Tibial nerve (tissue), 4 donors: Measurements from ENCODE around the gene ZSWIM9. TPM values are rescaled to one million over a fixed set of nuclear protein-coding genes. Genes with fewer than 3 reads are reported as not detected.

Source experiments
- DNase-seq, 2 donors: peaks; one replicate each; pipeline ENCODE4 v3.0.0-alpha.2; 2019; ENCODE audit warnings: low spot score in 2 of 2
- H3K27ac ChIP-seq, 4 donors: fragments of 200-600 bp; sonication (generic) in 3 of 4; one replicate each; pipeline ENCODE4 v1.5.1; 2017 to 2019; ENCODE audit warnings: mild to moderate bottlenecking in 1 of 4
- H3K27me3 ChIP-seq, 2 donors: fragments of 200-600 bp; sonication (generic) in 1 of 2; one replicate each; pipeline versions ENCODE4 v1.5.1 to v1.6.0; 2017 to 2019
- H3K36me3 ChIP-seq, 3 donors: fragments of 200-600 bp; sonication (generic); one replicate each; pipeline ENCODE4 v1.5.1; 2018 to 2019
- H3K4me1 ChIP-seq, 4 donors: fragments of 200-600 bp; sonication (generic) in 3 of 4; one replicate each; pipeline ENCODE4 v1.5.1; 2017 to 2019
- H3K4me3 ChIP-seq, 4 donors: fragments of 200-600 bp; sonication (generic) in 3 of 4; one replicate each; pipeline ENCODE4 v1.5.1; 2017 to 2019; ENCODE audit warnings: mild to moderate bottlenecking in 1 of 4, moderate library complexity in 1 of 4
- H3K9me3 ChIP-seq, 4 donors: fragments of 200-600 bp; sonication (generic) in 3 of 4; one replicate each; pipeline ENCODE4 v1.5.1; 2017 to 2019
- EP300 ChIP-seq, 2 donors: sonication (generic); formaldehyde crosslinking; IDR thresholded peaks; one replicate each; pipeline ENCODE4 v1.6.1; 2017; ENCODE audit warnings: antibody characterized with exemption in 2 of 2, mild to moderate bottlenecking in 1 of 2
- POLR2A ChIP-seq, 2 donors: fragments of 450-650 bp; IDR thresholded peaks; one replicate each; pipeline ENCODE4 v1.6.1; 2017; ENCODE audit warnings: antibody characterized with exemption in 2 of 2, mild to moderate bottlenecking in 2 of 2, moderate library complexity in 2 of 2
- WGBS, 2 donors: methylation state at CpG; one replicate each; pipeline ENCODE4 v1.1.5; 2018; 5-methylcytosine and 5-hydroxymethylcytosine counted together
- total RNA-seq, 4 donors: library from RNA; depleted of rRNA; stranded (reverse); fragments of >200 nt; gene quantifications; one replicate each; pipeline ENCODE4 v1.1.0, GENCODE V29; 2016
- TF ChIP-seq, protein P1 (sequence below), 5 experiments: fragments of 200-600 bp in 3 of 5; fragments of 450-650 bp in 2 of 5; sonication (generic) in 3 of 5; IDR thresholded peaks; one replicate each; pipeline ENCODE4 v1.5.1; 2016 to 2019; ENCODE audit warnings: antibody characterized with exemption in 5 of 5, mild to moderate bottlenecking in 3 of 5, moderate library complexity in 2 of 5

Gene ZSWIM9
- 1 to 10 TPM; 5.9 to 8.4 (median 6.8) TPM for total RNA-seq

- TF ChIP-seq EP300 (IDR thresholded peaks at IDR 0.05) (peak; percentile 83 to 98), POLR2A (IDR thresholded peaks at IDR 0.05) (no peak)
- TF ChIP-seq, protein P1, sequence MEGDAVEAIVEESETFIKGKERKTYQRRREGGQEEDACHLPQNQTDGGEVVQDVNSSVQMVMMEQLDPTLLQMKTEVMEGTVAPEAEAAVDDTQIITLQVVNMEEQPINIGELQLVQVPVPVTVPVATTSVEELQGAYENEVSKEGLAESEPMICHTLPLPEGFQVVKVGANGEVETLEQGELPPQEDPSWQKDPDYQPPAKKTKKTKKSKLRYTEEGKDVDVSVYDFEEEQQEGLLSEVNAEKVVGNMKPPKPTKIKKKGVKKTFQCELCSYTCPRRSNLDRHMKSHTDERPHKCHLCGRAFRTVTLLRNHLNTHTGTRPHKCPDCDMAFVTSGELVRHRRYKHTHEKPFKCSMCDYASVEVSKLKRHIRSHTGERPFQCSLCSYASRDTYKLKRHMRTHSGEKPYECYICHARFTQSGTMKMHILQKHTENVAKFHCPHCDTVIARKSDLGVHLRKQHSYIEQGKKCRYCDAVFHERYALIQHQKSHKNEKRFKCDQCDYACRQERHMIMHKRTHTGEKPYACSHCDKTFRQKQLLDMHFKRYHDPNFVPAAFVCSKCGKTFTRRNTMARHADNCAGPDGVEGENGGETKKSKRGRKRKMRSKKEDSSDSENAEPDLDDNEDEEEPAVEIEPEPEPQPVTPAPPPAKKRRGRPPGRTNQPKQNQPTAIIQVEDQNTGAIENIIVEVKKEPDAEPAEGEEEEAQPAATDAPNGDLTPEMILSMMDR (IDR thresholded peaks at IDR 0.05), result peak in 3 of 5 experiments; percentile 12 to 60 (median 20)
- Histone ChIP-seq H3K4me3 (peak within 1 kb of the TSS; percentile 68 to 92 (median 73)), H3K27ac (peak within 1 kb of the TSS; percentile 91 to 97 (median 96)), H3K9me3 (no peaks in the 10 kb centered on the region), H3K27me3 (no peaks in the 10 kb centered on the region), H3K4me1 (peaks cover 0 to 24% (median 2%) of the 10 kb centered on the region in 4 donors), H3K36me3 (peaks cover 0 to 36% (median 0%) of the 10 kb centered on the region in 3 donors)
- peak; percentile 79 to 82 for DNase-seq
- WGBS, 2 donors, result 1 to 2% methylated on average over 41 to 60 of the region's 82 CpGs
Measured at GRCh38 chr19:48169939-48170803, at the start of gene ZSWIM9, which contains the start of gene LIG1. Gene ZSWIM9, plus strand, starts transcription at chr19:48170680. Its CDS starts 1,123 bp downstream, at chr19:48171803. Gene LIG1, minus strand, starts transcription at chr19:48170344. Its CDS starts 4,778 bp downstream, at chr19:48165566.

GRCh38 chr19:48121066-48121465 is 49.4 kb upstream of the ZSWIM9 start:
- WGBS, 2 donors, result 88 to 93% methylated on average over 13 to 14 of the region's 14 CpGs
- no peak for DNase-seq

DNA sequence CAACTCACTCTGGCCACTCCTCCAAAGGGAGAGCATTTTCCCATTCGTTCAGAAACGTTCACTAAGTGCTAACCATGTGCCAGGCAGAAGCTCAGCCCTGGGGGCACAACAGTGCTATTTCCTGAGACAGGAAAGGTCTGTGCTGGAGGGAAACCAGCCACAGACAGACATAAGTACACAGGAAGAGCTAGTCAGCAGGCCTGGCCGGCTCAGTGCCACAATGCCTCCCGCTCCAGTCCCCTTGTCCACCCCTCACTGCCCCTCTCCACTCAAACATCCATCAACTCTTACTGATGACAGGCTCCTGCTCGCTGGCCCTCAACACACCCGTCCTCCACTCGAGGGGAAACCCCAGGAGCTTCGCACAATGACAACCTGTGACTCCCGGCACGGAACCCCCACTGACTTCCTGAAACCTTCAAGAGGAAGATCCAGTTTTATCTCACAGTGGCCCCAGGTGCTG is 48.5 kb upstream of the ZSWIM9 start:
- H3K27ac ChIP-seq, result no peak overlapping the region
- TF ChIP-seq, protein P1 (IDR thresholded peaks at IDR 0.05), result no peak
- TF ChIP-seq POLR2A (IDR thresholded peaks at IDR 0.05) (no peak), EP300 (IDR thresholded peaks at IDR 0.05) (no peak)
- no peak overlapping the region for H3K4me3 ChIP-seq

More at GRCh38 chr19:48121066-48121465, 49.4 kb upstream of the ZSWIM9 start:
- H3K27me3 ChIP-seq, result no peaks in the 10 kb centered on the region
- no peak overlapping the region for H3K4me3 ChIP-seq
- no peaks in the 10 kb centered on the region for H3K4me1 ChIP-seq
- H3K27ac ChIP-seq, result no peak overlapping the region
- peaks cover 0 to 81% (median 0%) of the 10 kb centered on the region in 3 donors for H3K36me3 ChIP-seq
- TF ChIP-seq, protein P1 (IDR thresholded peaks at IDR 0.05), result no peak
- TF ChIP-seq EP300 (IDR thresholded peaks at IDR 0.05), result no peak
- no peak for TF ChIP-seq POLR2A (IDR thresholded peaks at IDR 0.05)
- no peaks in the 10 kb centered on the region for H3K9me3 ChIP-seq

DNA sequence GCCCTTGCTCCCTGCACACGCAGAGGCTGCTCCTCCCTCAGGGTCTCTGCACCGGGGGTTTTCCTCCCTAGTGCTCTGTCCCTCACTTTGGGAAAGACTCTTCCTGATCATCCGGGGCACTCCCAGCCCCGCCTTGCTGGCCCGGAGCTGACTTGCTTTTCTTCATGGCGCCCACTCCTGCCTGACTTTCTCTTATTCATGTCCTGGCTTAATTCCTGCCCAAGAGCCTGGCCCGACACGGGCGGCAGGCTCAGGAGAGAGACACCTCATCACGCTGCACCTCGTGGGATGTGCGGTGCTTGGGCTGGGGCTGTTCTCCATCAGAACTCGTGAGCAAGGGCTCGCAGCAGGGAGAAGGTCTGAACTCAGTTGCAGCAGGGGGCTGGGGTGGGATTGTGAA is 48.1 kb upstream of the ZSWIM9 start:
- Histone ChIP-seq H3K4me3 (no peak overlapping the region), H3K36me3 (peaks cover 0 to 74% (median 5%) of the 10 kb centered on the region in 3 donors), H3K9me3 (peaks cover 0 to under 1% (median 0%) of the 10 kb centered on the region in 4 donors), H3K4me1 (no peaks in the 10 kb centered on the region), H3K27me3 (no peaks in the 10 kb centered on the region), H3K27ac (peak overlapping the region in 1 of 4 donors; percentile 60)
- 79 to 86% methylated on average over 14 of the region's 14 CpGs for WGBS, 2 donors
- DNase-seq, result no peak
- TF ChIP-seq, protein P1 (IDR thresholded peaks at IDR 0.05), result no peak
- TF ChIP-seq EP300 (IDR thresholded peaks at IDR 0.05) (no peak), POLR2A (IDR thresholded peaks at IDR 0.05) (no peak)

More for the DNA sequence above, 48.5 kb upstream of the ZSWIM9 start:
- 71% methylated on average over 10 of the region's 10 CpGs for WGBS, 2 donors
- Histone ChIP-seq H3K27me3 (no peaks in the 10 kb centered on the region), H3K9me3 (no peaks in the 10 kb centered on the region), H3K4me1 (no peaks in the 10 kb centered on the region), H3K36me3 (peaks cover 0 to 74% (median 0%) of the 10 kb centered on the region in 3 donors)
- DNase-seq, result no peak
